ENCODE measurements around the gene HMCN2. TPM values are rescaled to one million over a fixed set of nuclear protein-coding genes. Genes with fewer than 3 reads are reported as not detected.

The HMCN2 gene
- total and polyA plus RNA-seq, 2 of the 4 experiments (the other 2 are of a cell fraction), result 0.02 TPM; not detected in 1

DNA sequence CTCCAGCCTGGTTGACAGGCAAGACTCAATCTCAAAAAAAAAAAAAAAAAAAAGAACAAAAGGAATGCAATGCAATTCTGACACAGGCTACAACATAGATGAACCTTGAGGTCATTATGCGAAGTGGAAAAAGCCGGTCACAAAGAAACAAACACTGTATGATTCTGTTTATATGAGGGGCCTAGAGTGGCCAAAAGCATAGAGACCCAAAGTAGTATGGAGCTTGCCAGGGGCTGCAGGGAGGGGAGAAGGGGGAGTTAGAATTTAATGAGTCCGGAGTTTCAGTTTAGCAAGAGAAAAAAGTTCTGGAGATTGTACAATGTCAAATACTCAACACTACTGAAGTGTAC lies 146.0 kb downstream of the HMCN2 start:
- no peak overlapping the region for H2AK9ac ChIP-seq (replicated peaks; ENCODE audit: low read depth, low read length, poor library complexity)
- in situ Hi-C loops (cut with MboI; ENCODE audit: low sequenced_read_pairs), result no loop called here
- peak; percentile 68 for ATAC-seq (ENCODE audit: low read depth)
- no peak overlapping the region for H3K14ac ChIP-seq (replicated peaks; ENCODE audit: low read depth, low read length)
- no peak overlapping the region for H3K27ac ChIP-seq (ENCODE audit: insufficient read depth, low read length)
- WGBS, 2 experiments (ENCODE audit: extremely low coverage in 2 of 2, insufficient read length in 1 of 2), result 30% methylated on average over 2 of the region's 3 CpGs; no CpG with 5 or more reads in 1 of the 2 experiments
- peaks cover 3% of the 10 kb centered on the region for H3K27me3 ChIP-seq (ENCODE audit: control insufficient read depth, insufficient read depth, low read length)
- no peak overlapping the region for H4K5ac ChIP-seq (ENCODE audit: low read depth, low read length)
- no peak overlapping the region for H2BK120ac ChIP-seq (ENCODE audit: low read depth, low read length)
- POLR2A ChIA-PET (ENCODE audit: unreplicated experiment), result no interaction called here
- no peak overlapping the region for H3K56ac ChIP-seq (ENCODE audit: extremely low read depth, insufficient read depth, low read length)
- DNase-seq, result peak; percentile 5
- no peaks in the 10 kb centered on the region for H3K36me3 ChIP-seq (ENCODE audit: control insufficient read depth, insufficient read depth, low read length)
- H3K4me1 ChIP-seq (ENCODE audit: control insufficient read depth, insufficient read depth, low read length), result peaks cover 7% of the 10 kb centered on the region; the same call in 1 of the 2 replicates
- no peak overlapping the region for H3K23ac ChIP-seq (ENCODE audit: low read depth, low read length)
- H2AK5ac ChIP-seq (ENCODE audit: low read depth, low read length), result no peak overlapping the region
- H4K8ac ChIP-seq (ENCODE audit: low read depth in 2 of 2, low read length in 2 of 2), result no peak overlapping the region
- TF ChIP-seq, protein P1, sequence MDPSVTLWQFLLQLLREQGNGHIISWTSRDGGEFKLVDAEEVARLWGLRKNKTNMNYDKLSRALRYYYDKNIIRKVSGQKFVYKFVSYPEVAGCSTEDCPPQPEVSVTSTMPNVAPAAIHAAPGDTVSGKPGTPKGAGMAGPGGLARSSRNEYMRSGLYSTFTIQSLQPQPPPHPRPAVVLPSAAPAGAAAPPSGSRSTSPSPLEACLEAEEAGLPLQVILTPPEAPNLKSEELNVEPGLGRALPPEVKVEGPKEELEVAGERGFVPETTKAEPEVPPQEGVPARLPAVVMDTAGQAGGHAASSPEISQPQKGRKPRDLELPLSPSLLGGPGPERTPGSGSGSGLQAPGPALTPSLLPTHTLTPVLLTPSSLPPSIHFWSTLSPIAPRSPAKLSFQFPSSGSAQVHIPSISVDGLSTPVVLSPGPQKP (IDR thresholded peaks at IDR 0.05; ENCODE audit: borderline replicate concordance, low read depth, low read length), result no peak
- TF ChIP-seq RCOR1 (IDR thresholded peaks at IDR 0.05; ENCODE audit: insufficient replicate concordance, low read length) (no peak), POLR2A (IDR thresholded peaks at IDR 0.05; ENCODE audit: low read depth, low read length) (no peak), NFE2L2 (IDR thresholded peaks at IDR 0.05; ENCODE audit: low read depth, low read length) (no peak), MXI1 (IDR thresholded peaks at IDR 0.05; ENCODE audit: borderline replicate concordance, low read depth, low read length) (no peak), MAZ (IDR thresholded peaks at IDR 0.05; ENCODE audit: borderline replicate concordance, low read depth, low read length) (no peak), CEBPB (IDR thresholded peaks at IDR 0.05; ENCODE audit: low read depth, low read length) (no peak), SMC3 (IDR thresholded peaks at IDR 0.05; ENCODE audit: low read depth, low read length) (no peak), CHD1 (IDR thresholded peaks at IDR 0.05; ENCODE audit: low read depth, low read length) (no peak), RFX5 (IDR thresholded peaks at IDR 0.05; ENCODE audit: low read depth, low read length) (no peak), RAD21 (IDR thresholded peaks at IDR 0.05; ENCODE audit: low read length) (no peak), BHLHE40 (IDR thresholded peaks at IDR 0.05; ENCODE audit: low read depth, low read length) (no peak), FOS (IDR thresholded peaks at IDR 0.05; ENCODE audit: low read depth, low read length) (no peak), MAFK (IDR thresholded peaks at IDR 0.05; ENCODE audit: low read depth, low read length) (no peak)
- TF ChIP-seq, protein P2, sequence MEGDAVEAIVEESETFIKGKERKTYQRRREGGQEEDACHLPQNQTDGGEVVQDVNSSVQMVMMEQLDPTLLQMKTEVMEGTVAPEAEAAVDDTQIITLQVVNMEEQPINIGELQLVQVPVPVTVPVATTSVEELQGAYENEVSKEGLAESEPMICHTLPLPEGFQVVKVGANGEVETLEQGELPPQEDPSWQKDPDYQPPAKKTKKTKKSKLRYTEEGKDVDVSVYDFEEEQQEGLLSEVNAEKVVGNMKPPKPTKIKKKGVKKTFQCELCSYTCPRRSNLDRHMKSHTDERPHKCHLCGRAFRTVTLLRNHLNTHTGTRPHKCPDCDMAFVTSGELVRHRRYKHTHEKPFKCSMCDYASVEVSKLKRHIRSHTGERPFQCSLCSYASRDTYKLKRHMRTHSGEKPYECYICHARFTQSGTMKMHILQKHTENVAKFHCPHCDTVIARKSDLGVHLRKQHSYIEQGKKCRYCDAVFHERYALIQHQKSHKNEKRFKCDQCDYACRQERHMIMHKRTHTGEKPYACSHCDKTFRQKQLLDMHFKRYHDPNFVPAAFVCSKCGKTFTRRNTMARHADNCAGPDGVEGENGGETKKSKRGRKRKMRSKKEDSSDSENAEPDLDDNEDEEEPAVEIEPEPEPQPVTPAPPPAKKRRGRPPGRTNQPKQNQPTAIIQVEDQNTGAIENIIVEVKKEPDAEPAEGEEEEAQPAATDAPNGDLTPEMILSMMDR (conservative IDR thresholded peaks at IDR 0.05; ENCODE audit: low read depth, low read length), result no peak
- TF ChIP-seq, protein P3, sequence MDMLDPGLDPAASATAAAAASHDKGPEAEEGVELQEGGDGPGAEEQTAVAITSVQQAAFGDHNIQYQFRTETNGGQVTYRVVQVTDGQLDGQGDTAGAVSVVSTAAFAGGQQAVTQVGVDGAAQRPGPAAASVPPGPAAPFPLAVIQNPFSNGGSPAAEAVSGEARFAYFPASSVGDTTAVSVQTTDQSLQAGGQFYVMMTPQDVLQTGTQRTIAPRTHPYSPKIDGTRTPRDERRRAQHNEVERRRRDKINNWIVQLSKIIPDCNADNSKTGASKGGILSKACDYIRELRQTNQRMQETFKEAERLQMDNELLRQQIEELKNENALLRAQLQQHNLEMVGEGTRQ (IDR thresholded peaks at IDR 0.05; ENCODE audit: low read depth, low read length), result no peak
- no peak overlapping the region for H2BK20ac ChIP-seq (ENCODE audit: low read depth, low read length)
- intact Hi-C loops (cut with micrococcal nuclease), result no loop called here
- no peak overlapping the region for H2AFZ ChIP-seq (replicated peaks; ENCODE audit: low read length, poor library complexity)
- H3K4ac ChIP-seq (ENCODE audit: low read depth, low read length), result no peak overlapping the region
- CTCF ChIA-PET, result interaction anchor here (1.0 kb wide), 1 partner anchor 10 kb away, joined by 3 read pairs; no protein-coding TSS in a partner anchor
- BruUV-seq (replicated peaks), result no TSS peak
- no peak overlapping the region for H3K4me3 ChIP-seq (ENCODE audit: insufficient read depth, low read depth, low read length)
- H3K9me3 ChIP-seq (ENCODE audit: control insufficient read depth, insufficient read depth, low read length), result peaks cover 7% of the 10 kb centered on the region
- dilution Hi-C loops (cut with HindIII; ENCODE audit: low sequenced_read_pairs, unreplicated experiment), result no loop called here
- H3K18ac ChIP-seq (ENCODE audit: low read depth, low read length), result no peak overlapping the region
- no peak overlapping the region for H3K9ac ChIP-seq (ENCODE audit: low read depth, low read length)
- no peaks in the 10 kb centered on the region for H3K79me1 ChIP-seq (ENCODE audit: low read depth in 1 of 2, low read length in 2 of 2)
- peak overlapping the region; percentile 59 for H3K4me2 ChIP-seq (ENCODE audit: low read depth, low read length)
- no peak overlapping the region for H4K91ac ChIP-seq (ENCODE audit: insufficient read depth, low read depth, low read length)
- H2BK5ac ChIP-seq (ENCODE audit: low read depth, low read length, poor library complexity, severe bottlenecking), result no peak overlapping the region
- H4K20me1 ChIP-seq (ENCODE audit: insufficient read depth, low read length), result no peaks in the 10 kb centered on the region
- H3K9me1 ChIP-seq (ENCODE audit: insufficient read depth, low read length), result no peaks in the 10 kb centered on the region
- no peak overlapping the region for H2BK15ac ChIP-seq (ENCODE audit: low read depth, low read length)
